Measurements from ENCODE around the gene EML4. TPM values are rescaled to one million over a fixed set of nuclear protein-coding genes. Genes with fewer than 3 reads are reported as not detected.
A peak's percentile ranks its signal among the peaks of the same experiment; 100 is the strongest.

The EML4 gene
- total and polyA plus RNA-seq, 2 of the 13 experiments (the other 11 are each of a cell fraction or from before 2014, with no cell fraction given): 243 to 476 TPM

- TF ChIP-seq, protein P1, sequence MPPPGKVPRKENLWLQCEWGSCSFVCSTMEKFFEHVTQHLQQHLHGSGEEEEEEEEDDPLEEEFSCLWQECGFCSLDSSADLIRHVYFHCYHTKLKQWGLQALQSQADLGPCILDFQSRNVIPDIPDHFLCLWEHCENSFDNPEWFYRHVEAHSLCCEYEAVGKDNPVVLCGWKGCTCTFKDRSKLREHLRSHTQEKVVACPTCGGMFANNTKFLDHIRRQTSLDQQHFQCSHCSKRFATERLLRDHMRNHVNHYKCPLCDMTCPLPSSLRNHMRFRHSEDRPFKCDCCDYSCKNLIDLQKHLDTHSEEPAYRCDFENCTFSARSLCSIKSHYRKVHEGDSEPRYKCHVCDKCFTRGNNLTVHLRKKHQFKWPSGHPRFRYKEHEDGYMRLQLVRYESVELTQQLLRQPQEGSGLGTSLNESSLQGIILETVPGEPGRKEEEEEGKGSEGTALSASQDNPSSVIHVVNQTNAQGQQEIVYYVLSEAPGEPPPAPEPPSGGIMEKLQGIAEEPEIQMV (CRISPR knock-in tag; IDR thresholded peaks at IDR 0.05; ENCODE audit: low read depth): no peak; the same call in 1 of the 2 replicates
- peak; percentile 95; the same call in 1 of the 2 replicates for TF ChIP-seq ZNF878 (CRISPR knock-in tag; IDR thresholded peaks at IDR 0.05)
- TF ChIP-seq TAF15 (IDR thresholded peaks at IDR 0.05; ENCODE audit: low read depth, low read length, poor library complexity, severe bottlenecking): no peak
- no peak; the same call in 1 of the 2 replicates for TF ChIP-seq STAT5B (CRISPR knock-in tag; IDR thresholded peaks at IDR 0.05)
- peak; percentile 82 for TF ChIP-seq DMAP1 (CRISPR knock-in tag; IDR thresholded peaks at IDR 0.05)
- peak; percentile 91 for TF ChIP-seq CCDC6 (CRISPR knock-in tag; IDR thresholded peaks at IDR 0.05)
- TF ChIP-seq NR2F6 (IDR thresholded peaks at IDR 0.05): peak; percentile 97
- peak; percentile 97 for TF ChIP-seq NR2F6 (CRISPR knock-in tag; IDR thresholded peaks at IDR 0.05)
- no peak for TF ChIP-seq HOXA7 (CRISPR knock-in tag; IDR thresholded peaks at IDR 0.05)
- no peak for TF ChIP-seq HOXA9 (CRISPR knock-in tag; IDR thresholded peaks at IDR 0.05; ENCODE audit: borderline replicate concordance)
- peak; percentile 98 for TF ChIP-seq ARID5B (CRISPR knock-in tag; IDR thresholded peaks at IDR 0.05)
- TF ChIP-seq, protein P2, sequence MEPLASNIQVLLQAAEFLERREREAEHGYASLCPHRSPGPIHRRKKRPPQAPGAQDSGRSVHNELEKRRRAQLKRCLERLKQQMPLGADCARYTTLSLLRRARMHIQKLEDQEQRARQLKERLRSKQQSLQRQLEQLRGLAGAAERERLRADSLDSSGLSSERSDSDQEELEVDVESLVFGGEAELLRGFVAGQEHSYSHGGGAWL (CRISPR knock-in tag; IDR thresholded peaks at IDR 0.05): no peak
- TF ChIP-seq, protein P3, sequence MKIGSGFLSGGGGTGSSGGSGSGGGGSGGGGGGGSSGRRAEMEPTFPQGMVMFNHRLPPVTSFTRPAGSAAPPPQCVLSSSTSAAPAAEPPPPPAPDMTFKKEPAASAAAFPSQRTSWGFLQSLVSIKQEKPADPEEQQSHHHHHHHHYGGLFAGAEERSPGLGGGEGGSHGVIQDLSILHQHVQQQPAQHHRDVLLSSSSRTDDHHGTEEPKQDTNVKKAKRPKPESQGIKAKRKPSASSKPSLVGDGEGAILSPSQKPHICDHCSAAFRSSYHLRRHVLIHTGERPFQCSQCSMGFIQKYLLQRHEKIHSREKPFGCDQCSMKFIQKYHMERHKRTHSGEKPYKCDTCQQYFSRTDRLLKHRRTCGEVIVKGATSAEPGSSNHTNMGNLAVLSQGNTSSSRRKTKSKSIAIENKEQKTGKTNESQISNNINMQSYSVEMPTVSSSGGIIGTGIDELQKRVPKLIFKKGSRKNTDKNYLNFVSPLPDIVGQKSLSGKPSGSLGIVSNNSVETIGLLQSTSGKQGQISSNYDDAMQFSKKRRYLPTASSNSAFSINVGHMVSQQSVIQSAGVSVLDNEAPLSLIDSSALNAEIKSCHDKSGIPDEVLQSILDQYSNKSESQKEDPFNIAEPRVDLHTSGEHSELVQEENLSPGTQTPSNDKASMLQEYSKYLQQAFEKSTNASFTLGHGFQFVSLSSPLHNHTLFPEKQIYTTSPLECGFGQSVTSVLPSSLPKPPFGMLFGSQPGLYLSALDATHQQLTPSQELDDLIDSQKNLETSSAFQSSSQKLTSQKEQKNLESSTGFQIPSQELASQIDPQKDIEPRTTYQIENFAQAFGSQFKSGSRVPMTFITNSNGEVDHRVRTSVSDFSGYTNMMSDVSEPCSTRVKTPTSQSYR (CRISPR knock-in tag; IDR thresholded peaks at IDR 0.05; ENCODE audit: borderline replicate concordance): peak; percentile 77; the same call in 1 of the 2 replicates
- TF ChIP-seq ZNF484 (CRISPR knock-in tag; IDR thresholded peaks at IDR 0.05; ENCODE audit: borderline replicate concordance, low read depth): no peak
- no peak; the same call in none of the 2 replicates for TF ChIP-seq ZNF543 (CRISPR knock-in tag; IDR thresholded peaks at IDR 0.05)
- no peak; the same call in 1 of the 2 replicates for TF ChIP-seq JDP2 (CRISPR knock-in tag; IDR thresholded peaks at IDR 0.05; ENCODE audit: borderline replicate concordance)
- peak; percentile 56 for TF ChIP-seq TFDP2 (CRISPR knock-in tag; IDR thresholded peaks at IDR 0.05)
- TF ChIP-seq ZBTB21 (CRISPR knock-in tag; IDR thresholded peaks at IDR 0.05): 0 out of 2 replicates have a peak, but pooled peaks have one; percentile 33
- peak; percentile 80; the same call in 1 of the 2 replicates for TF ChIP-seq ZNF749 (CRISPR knock-in tag; IDR thresholded peaks at IDR 0.05; ENCODE audit: borderline replicate concordance)
Measured at GRCh38 chr2:42135381-42136312, 33.5 kb upstream of the EML4 start (continued).

Measured in HepG2 (cell line).